K562 (cell line): Measurements from ENCODE around the gene FAM110D. TPM values are rescaled to one million over a fixed set of nuclear protein-coding genes. Genes with fewer than 3 reads are reported as not detected.

Experiments used
- ATF4 ChIP-seq: fragments of 450-650 bp; formaldehyde crosslinking; IDR thresholded peaks from 2 replicates; pipeline ENCODE4 v1.4.0; 2022; ENCODE audit warnings: mild to moderate bottlenecking, moderate library complexity
- DDX20 ChIP-seq: fragments of 450-650 bp; IDR thresholded peaks from 2 replicates; pipeline ENCODE4 v1.6.1; 2016; ENCODE audit warnings: missing genetic modification characterization, low read depth, mild to moderate bottlenecking, missing compliant biosample characterization, moderate library complexity
- ETS2 ChIP-seq: IDR thresholded peaks from 2 replicates; pipeline ENCODE4 v1.6.1; 2016; ENCODE audit warnings: borderline replicate concordance, missing genetic modification characterization, mild to moderate bottlenecking, moderate library complexity, missing compliant biosample characterization; ENCODE audit not compliant: poor library complexity, severe bottlenecking
- MECOM ChIP-seq: fragments of 250-450 bp; sonication (Bioruptor Pico); IDR thresholded peaks from 2 replicates; pipeline ENCODE4 v1.8.0; 2022; ENCODE audit warnings: inconsistent platforms
- SNIP1 ChIP-seq: fragments of 450-650 bp; IDR thresholded peaks from 2 replicates; pipeline ENCODE4 v1.7.1; 2017; ENCODE audit warnings: low read depth, mild to moderate bottlenecking
- ZBTB40 ChIP-seq, 2 experiments: fragments of 450-650 bp in 1 of 2; sonication (generic) in 1 of 2; formaldehyde crosslinking in 1 of 2; IDR thresholded peaks; 2 replicates each; pipeline versions ENCODE4 v1.7.1 to v1.9.0; 2016 to 2022; ENCODE audit warnings: inconsistent platforms in 1 of 2, mild to moderate bottlenecking in 1 of 2, missing genetic modification reagents in 1 of 2
- polyA plus RNA-seq, 8 experiments: library from polyadenylated mRNA; depleted of rRNA in 4 of 8; stranded (reverse) in 5 of 8; unstranded in 3 of 8; fragments of >200 nt; fragmentation: Nextera tagmentation in 2 of 8; fragmentation: Illumina TruSeq in 1 of 8; extraction: Ambion mirVana in 2 of 8; extraction: Trizol in 1 of 8; gene quantifications; 2 replicates each; pipeline versions ENCODE4 v1.2.1 to v1.2.3, GENCODE V29; 2011 to 2014; ENCODE audit warnings: inconsistent platforms in 1 of 8, missing spikeins in 1 of 8
- total RNA-seq, 7 experiments: library from RNA; depleted of rRNA in 6 of 7; stranded (reverse); fragments of >200 nt in 6 of 7; fragmentation: Illumina TruSeq in 2 of 7; extraction: Trizol in 2 of 7; gene quantifications; 2 replicates each; pipeline versions ENCODE4 v1.2.1 to v1.2.3, GENCODE V29; 2011 to 2021; ENCODE audit warnings: low replicate concordance in 1 of 7
- TF ChIP-seq, protein P1 (sequence below): fragments of 250-450 bp; sonication (Bioruptor Pico); IDR thresholded peaks from 2 replicates; pipeline ENCODE4 v1.4.0; 2020; ENCODE audit warnings: mild to moderate bottlenecking, moderate library complexity
- TF ChIP-seq, protein P2 (sequence below), 2 experiments: IDR thresholded peaks in 1 of 2; conservative IDR thresholded peaks in 1 of 2; 2 replicates each; pipeline ENCODE4 v1.6.1; 2016; ENCODE audit warnings: low read depth in 2 of 2, mild to moderate bottlenecking in 1 of 2, missing compliant biosample characterization in 1 of 2, missing genetic modification characterization in 1 of 2, moderate library complexity in 1 of 2
- TF ChIP-seq, protein P3 (sequence below): fragments of 250-450 bp; sonication (Bioruptor Pico); IDR thresholded peaks from 2 replicates; pipeline ENCODE4 v1.8.0; 2021; ENCODE audit warnings: borderline replicate concordance, mild to moderate bottlenecking, moderate library complexity; ENCODE audit not compliant: poor library complexity, severe bottlenecking

Gene FAM110D
- total and polyA plus RNA-seq, 9 of the 15 experiments (the other 6 are each of a cell fraction or from before 2014, with no cell fraction given): 0.04 to 1.1 (median 0.33) TPM

- TF ChIP-seq ZBTB40 (IDR thresholded peaks at IDR 0.05) (peak; percentile 38; the same call in 1 of the 2 replicates), ZBTB40 (CRISPR knock-in tag; IDR thresholded peaks at IDR 0.05) (no peak), MECOM (CRISPR knock-in tag) (peak; percentile 59; the same call in 1 of the 2 replicates), SNIP1 (no peak), ETS2 (peak; percentile 16), DDX20 (tag) (no peak), ATF4 (0 out of 2 replicates have a peak, but pooled peaks have one; percentile 28)
- TF ChIP-seq, protein P1, sequence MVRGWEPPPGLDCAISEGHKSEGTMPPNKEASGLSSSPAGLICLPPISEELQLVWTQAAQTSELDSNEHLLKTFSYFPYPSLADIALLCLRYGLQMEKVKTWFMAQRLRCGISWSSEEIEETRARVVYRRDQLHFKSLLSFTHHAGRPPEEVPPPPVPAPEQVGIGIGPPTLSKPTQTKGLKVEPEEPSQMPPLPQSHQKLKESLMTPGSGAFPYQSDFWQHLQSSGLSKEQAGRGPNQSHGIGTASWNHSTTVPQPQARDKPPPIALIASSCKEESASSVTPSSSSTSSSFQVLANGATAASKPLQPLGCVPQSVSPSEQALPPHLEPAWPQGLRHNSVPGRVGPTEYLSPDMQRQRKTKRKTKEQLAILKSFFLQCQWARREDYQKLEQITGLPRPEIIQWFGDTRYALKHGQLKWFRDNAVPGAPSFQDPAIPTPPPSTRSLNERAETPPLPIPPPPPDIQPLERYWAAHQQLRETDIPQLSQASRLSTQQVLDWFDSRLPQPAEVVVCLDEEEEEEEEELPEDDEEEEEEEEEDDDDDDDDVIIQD (CRISPR knock-in tag): peak; percentile 74
- TF ChIP-seq, protein P2, sequence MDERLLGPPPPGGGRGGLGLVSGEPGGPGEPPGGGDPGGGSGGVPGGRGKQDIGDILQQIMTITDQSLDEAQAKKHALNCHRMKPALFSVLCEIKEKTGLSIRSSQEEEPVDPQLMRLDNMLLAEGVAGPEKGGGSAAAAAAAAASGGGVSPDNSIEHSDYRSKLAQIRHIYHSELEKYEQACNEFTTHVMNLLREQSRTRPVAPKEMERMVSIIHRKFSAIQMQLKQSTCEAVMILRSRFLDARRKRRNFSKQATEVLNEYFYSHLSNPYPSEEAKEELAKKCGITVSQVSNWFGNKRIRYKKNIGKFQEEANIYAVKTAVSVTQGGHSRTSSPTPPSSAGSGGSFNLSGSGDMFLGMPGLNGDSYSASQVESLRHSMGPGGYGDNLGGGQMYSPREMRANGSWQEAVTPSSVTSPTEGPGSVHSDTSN (CRISPR knock-in tag; IDR thresholded peaks at IDR 0.05; ENCODE audit: low read depth): no peak
- TF ChIP-seq, protein P2 (tag; conservative IDR thresholded peaks at IDR 0.05; ENCODE audit: low read depth): no peak
- TF ChIP-seq, protein P3, sequence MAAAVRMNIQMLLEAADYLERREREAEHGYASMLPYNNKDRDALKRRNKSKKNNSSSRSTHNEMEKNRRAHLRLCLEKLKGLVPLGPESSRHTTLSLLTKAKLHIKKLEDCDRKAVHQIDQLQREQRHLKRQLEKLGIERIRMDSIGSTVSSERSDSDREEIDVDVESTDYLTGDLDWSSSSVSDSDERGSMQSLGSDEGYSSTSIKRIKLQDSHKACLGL (CRISPR knock-in tag): peak; percentile 59
Observed at GRCh38 chr1:26161415-26162219, 2.7 kb downstream of the FAM110D start (continued).
